ENCODE measurements around the gene KCNJ10. TPM values are rescaled to one million over a fixed set of nuclear protein-coding genes. Genes with fewer than 3 reads are reported as not detected.
A peak's percentile ranks its signal among the peaks of the same experiment; 100 is the strongest.

The KCNJ10 gene
- total and polyA plus RNA-seq, 4 experiments from 2014 or later, result 0.08 TPM; not detected in 3

DNA sequence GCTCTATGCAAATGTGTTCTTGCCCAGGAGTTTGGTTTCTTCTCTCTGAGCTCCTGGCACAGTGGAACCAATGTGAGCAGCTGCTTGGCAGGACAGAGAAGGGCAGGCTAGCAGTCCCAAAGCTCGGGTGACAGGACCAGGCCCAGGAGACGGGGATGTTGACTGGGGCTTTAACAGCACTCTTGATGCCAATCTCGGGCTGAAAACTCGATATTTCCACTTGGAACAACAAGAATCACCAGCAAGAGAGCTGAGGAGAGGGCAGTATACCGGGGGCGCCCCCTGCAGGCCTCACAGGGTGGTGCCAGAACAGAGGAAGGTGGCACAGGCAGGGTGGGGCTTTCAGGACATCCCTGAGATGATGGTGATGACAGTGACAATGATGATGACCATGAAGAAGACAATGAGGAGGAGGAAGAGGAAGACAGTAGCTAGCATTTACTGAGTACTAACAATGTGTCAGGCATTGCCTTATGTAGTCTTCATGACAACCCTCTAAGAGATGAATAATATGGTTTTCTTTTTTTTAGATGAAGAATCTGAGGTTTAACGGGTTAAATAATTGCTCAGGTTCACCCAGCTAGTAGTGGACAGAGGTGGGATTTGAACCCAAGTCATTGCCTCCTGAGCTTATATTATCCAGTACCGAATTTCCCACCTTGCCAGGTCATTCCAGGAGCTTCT, 8.7 kb upstream of the KCNJ10 start:
- H3K4me1 Mint-ChIP-seq, result peaks cover 0 to 12% (median 4%) of the 10 kb centered on the region in 4 donors
- H3K4me1 ChIP-seq (ENCODE audit: insufficient read depth, low read length), result no peaks in the 10 kb centered on the region
- POLR2A ChIA-PET (ENCODE audit: partially characterized antibody), result interaction anchor here (1.0 to 1.5 kb wide), 2 partner anchors 11 to 19 kb away, joined by 4 to 7 read pairs; partner anchors contain the start of gene IGSF8
- H3K4me3 Mint-ChIP-seq, result no peak overlapping the region
- no peaks in the 10 kb centered on the region for H3K9me3 Mint-ChIP-seq
- H3K36me3 Mint-ChIP-seq, result no peaks in the 10 kb centered on the region
- H3K36me3 ChIP-seq (ENCODE audit: insufficient read depth, low read length), result no peaks in the 10 kb centered on the region
- no peak overlapping the region for H3K27ac Mint-ChIP-seq
- H3K27me3 ChIP-seq (ENCODE audit: insufficient read depth, low read length), result peaks cover 38% of the 10 kb centered on the region
- no peaks in the 10 kb centered on the region for H3K9me3 ChIP-seq (ENCODE audit: control insufficient read depth in 1 of 2, low read length in 2 of 2)
- no peak overlapping the region for H3K4me3 ChIP-seq (ENCODE audit: low read length in 2 of 2)
- intact Hi-C loops (cut with micrococcal nuclease), result no loop called here
- peak; percentile 45 to 57 (median 54) for DNase-seq
- no peak overlapping the region for H3K27ac ChIP-seq (ENCODE audit: low read depth, low read length)
- CTCF ChIA-PET (ENCODE audit: partially characterized antibody), result interaction anchor here (0.6 to 11.9 kb wide), 23 partner anchors 9 to 1366 kb away, joined by 3 to 141 read pairs (median 5); partner anchors contain the start of genes IGSF8, KCNJ10 and PIGM
- peaks cover 51 to 60% of the 10 kb centered on the region in 2 donors for H3K27me3 Mint-ChIP-seq

DNA sequence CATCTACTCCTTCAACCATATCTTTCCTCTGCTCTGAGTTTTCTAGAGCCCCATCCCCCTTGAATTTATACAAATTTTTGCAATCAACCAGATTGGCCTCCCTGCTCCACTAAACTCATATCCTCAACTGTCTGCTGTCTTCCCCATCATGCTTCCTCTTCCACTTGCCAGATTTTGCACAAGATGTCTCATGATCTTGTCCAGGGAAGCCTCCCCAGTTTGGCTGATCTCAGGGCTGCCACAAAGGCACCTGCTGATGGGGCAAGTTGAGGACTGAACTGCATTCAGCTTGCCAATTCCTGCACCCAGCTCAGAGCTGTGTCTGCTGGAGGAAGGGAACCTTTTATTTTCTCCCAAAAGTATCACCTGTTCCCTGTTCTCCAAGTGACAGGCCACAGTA, 7.5 kb upstream of the KCNJ10 start:
- POLR2A ChIA-PET (ENCODE audit: partially characterized antibody), result no interaction called here
- peaks cover 0 to 3% (median under 1%) of the 10 kb centered on the region in 4 donors for H3K4me1 Mint-ChIP-seq
- Histone ChIP-seq H3K27ac (ENCODE audit: low read depth, low read length) (no peak overlapping the region), H3K27me3 (ENCODE audit: insufficient read depth, low read length) (peaks cover 35% of the 10 kb centered on the region), H3K9me3 (ENCODE audit: control insufficient read depth in 1 of 2, low read length in 2 of 2) (no peaks in the 10 kb centered on the region), H3K36me3 (ENCODE audit: insufficient read depth, low read length) (no peaks in the 10 kb centered on the region), H3K4me3 (ENCODE audit: low read length in 2 of 2) (no peak overlapping the region), H3K4me1 (ENCODE audit: insufficient read depth, low read length) (no peaks in the 10 kb centered on the region)
- DNase-seq, result no peak
- H3K9me3 Mint-ChIP-seq, result no peaks in the 10 kb centered on the region
- H3K27me3 Mint-ChIP-seq, result peaks cover 52 to 61% of the 10 kb centered on the region in 2 donors
- intact Hi-C loops (cut with micrococcal nuclease), result no loop called here
- no peaks in the 10 kb centered on the region for H3K36me3 Mint-ChIP-seq
- no peak overlapping the region for H3K4me3 Mint-ChIP-seq
- CTCF ChIA-PET (ENCODE audit: partially characterized antibody), result interaction anchor here (0.7 to 11.9 kb wide), 13 partner anchors 7 to 145 kb away, joined by 3 to 141 read pairs (median 8); partner anchors contain the start of genes IGSF8 and KCNJ10
- H3K27ac Mint-ChIP-seq, result no peak overlapping the region

DNA sequence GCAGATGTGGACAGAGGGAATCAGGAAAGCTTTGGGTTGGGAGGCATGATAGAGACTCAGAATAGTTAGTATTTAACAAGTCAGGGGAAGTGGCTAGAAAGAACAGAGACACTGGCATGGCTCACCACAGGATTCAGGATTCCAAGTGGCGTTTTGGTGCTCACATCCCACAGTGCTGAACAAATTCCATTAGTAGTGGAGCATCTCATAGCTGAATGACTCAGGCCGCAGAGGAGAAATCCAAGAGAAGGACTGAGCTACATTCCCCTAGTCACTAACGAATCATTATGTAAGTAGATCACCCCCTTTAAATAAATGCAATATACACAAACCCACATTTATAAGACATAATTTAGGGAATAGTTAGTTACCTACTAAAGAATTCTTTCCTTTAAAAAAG, 6.3 kb upstream of the KCNJ10 start:
- H3K27me3 ChIP-seq (ENCODE audit: insufficient read depth, low read length), result peaks cover 32% of the 10 kb centered on the region
- H3K27ac Mint-ChIP-seq, result peak overlapping the region in 1 of 7 donors; percentile 45
- H3K27me3 Mint-ChIP-seq, result peaks cover 53 to 60% of the 10 kb centered on the region in 2 donors
- H3K4me3 ChIP-seq (ENCODE audit: low read length in 2 of 2), result no peak overlapping the region
- H3K9me3 ChIP-seq (ENCODE audit: control insufficient read depth in 1 of 2, low read length in 2 of 2), result no peaks in the 10 kb centered on the region
- H3K4me1 Mint-ChIP-seq, result peaks cover 0 to 2% (median 0%) of the 10 kb centered on the region in 4 donors
- intact Hi-C loops (cut with micrococcal nuclease), result no loop called here
- no peak overlapping the region for H3K4me3 Mint-ChIP-seq
- ChIA-PET CTCF (ENCODE audit: partially characterized antibody) (interaction anchor here (4.2 to 11.9 kb wide), 2 partner anchors 11 to 30 kb away, joined by 30 to 141 read pairs; no protein-coding TSS in a partner anchor), POLR2A (ENCODE audit: partially characterized antibody) (no interaction called here)
- H3K4me1 ChIP-seq (ENCODE audit: insufficient read depth, low read length), result peaks cover under 1% of the 10 kb centered on the region
- peaks cover 0 to 6% of the 10 kb centered on the region in 2 donors for H3K36me3 Mint-ChIP-seq
- no peak for DNase-seq
- no peak overlapping the region for H3K27ac ChIP-seq (ENCODE audit: low read depth, low read length)
- peaks cover 0 to 1% (median 0%) of the 10 kb centered on the region in 8 donors for H3K9me3 Mint-ChIP-seq
- no peaks in the 10 kb centered on the region for H3K36me3 ChIP-seq (ENCODE audit: insufficient read depth, low read length)

DNA sequence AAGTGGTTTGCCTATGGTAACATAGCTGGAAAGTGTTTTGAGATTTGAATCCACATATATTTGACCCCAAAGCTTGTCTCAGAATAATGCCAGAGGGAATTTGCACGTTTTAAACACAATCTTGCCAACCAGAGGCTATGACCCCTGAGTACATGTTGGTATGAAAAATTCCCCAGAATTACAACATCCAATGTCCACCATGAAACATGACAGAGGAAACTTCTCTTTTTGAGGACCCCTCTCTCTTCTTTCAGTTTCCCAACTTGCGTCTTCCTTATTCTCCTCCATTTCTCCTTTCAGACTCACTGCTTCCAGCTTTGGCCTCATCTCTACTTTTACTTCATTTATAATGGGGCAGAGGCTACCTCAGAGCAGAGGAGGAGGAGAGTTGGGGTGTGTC, 5.9 kb upstream of the KCNJ10 start:
- ChIA-PET POLR2A (ENCODE audit: partially characterized antibody) (no interaction called here), CTCF (ENCODE audit: partially characterized antibody) (interaction anchor here (4.2 to 11.9 kb wide), 2 partner anchors 12 to 29 kb away, joined by 30 to 141 read pairs; no protein-coding TSS in a partner anchor)
- Histone ChIP-seq H3K4me3 (ENCODE audit: low read length in 2 of 2) (no peak overlapping the region), H3K9me3 (ENCODE audit: control insufficient read depth in 1 of 2, low read length in 2 of 2) (no peaks in the 10 kb centered on the region), H3K27me3 (ENCODE audit: insufficient read depth, low read length) (peaks cover 32% of the 10 kb centered on the region), H3K4me1 (ENCODE audit: insufficient read depth, low read length) (peaks cover 5% of the 10 kb centered on the region), H3K27ac (ENCODE audit: low read depth, low read length) (no peak overlapping the region), H3K36me3 (ENCODE audit: insufficient read depth, low read length) (no peaks in the 10 kb centered on the region)
- H3K4me3 Mint-ChIP-seq, result no peak overlapping the region
- DNase-seq, result no peak
- H3K4me1 Mint-ChIP-seq, result peaks cover 0 to 2% (median under 1%) of the 10 kb centered on the region in 4 donors
- H3K27me3 Mint-ChIP-seq, result peaks cover 51 to 57% of the 10 kb centered on the region in 2 donors
- intact Hi-C loops (cut with micrococcal nuclease), result no loop called here
- H3K9me3 Mint-ChIP-seq, result peaks cover 0 to 2% (median 0%) of the 10 kb centered on the region in 8 donors
- peak overlapping the region in 1 of 7 donors; percentile 45 for H3K27ac Mint-ChIP-seq
- peaks cover 0 to 6% of the 10 kb centered on the region in 2 donors for H3K36me3 Mint-ChIP-seq

DNA sequence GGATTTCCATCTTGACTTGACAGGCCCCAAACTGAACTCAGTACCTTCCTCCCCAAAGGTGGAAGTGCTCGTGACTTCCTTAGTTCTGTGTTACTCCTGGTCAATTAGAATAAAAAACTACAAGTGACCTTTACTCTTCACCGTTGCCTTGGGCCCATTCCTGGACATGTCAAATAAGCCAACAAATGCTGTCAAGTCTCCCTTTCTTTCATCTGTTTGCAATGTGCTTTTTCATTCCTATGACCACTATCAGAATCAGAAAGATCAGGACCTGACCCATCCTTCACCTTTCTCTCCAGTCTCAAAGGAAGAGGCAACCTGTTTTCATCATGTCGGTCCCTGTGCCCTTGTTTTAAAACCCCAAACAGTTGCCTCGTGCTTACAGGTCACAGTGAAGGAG, 4.9 kb upstream of the KCNJ10 start:
- Histone ChIP-seq H3K4me1 (ENCODE audit: insufficient read depth, low read length) (peaks cover 11% of the 10 kb centered on the region), H3K4me3 (ENCODE audit: low read length in 2 of 2) (no peak overlapping the region), H3K36me3 (ENCODE audit: insufficient read depth, low read length) (no peaks in the 10 kb centered on the region), H3K9me3 (ENCODE audit: control insufficient read depth in 1 of 2, low read length in 2 of 2) (no peaks in the 10 kb centered on the region), H3K27me3 (ENCODE audit: insufficient read depth, low read length) (peaks cover 24% of the 10 kb centered on the region), H3K27ac (ENCODE audit: low read depth, low read length) (no peak overlapping the region)
- Mint-ChIP-seq H3K27me3 (peaks cover 47 to 53% of the 10 kb centered on the region in 2 donors), H3K9me3 (peaks cover 0 to 2% (median 0%) of the 10 kb centered on the region in 8 donors), H3K27ac (no peak overlapping the region), H3K4me3 (no peak overlapping the region), H3K36me3 (peaks cover 0 to 6% of the 10 kb centered on the region in 2 donors), H3K4me1 (peaks cover 6 to 8% (median 8%) of the 10 kb centered on the region in 4 donors)
- ChIA-PET CTCF (ENCODE audit: partially characterized antibody) (interaction anchor here (1.6 to 4.1 kb wide), 2 partner anchors 11 to 29 kb away, joined by 8 to 13 read pairs; no protein-coding TSS in a partner anchor), POLR2A (ENCODE audit: partially characterized antibody) (no interaction called here)
- no peak for DNase-seq
- intact Hi-C loops (cut with micrococcal nuclease), result no loop called here

DNA sequence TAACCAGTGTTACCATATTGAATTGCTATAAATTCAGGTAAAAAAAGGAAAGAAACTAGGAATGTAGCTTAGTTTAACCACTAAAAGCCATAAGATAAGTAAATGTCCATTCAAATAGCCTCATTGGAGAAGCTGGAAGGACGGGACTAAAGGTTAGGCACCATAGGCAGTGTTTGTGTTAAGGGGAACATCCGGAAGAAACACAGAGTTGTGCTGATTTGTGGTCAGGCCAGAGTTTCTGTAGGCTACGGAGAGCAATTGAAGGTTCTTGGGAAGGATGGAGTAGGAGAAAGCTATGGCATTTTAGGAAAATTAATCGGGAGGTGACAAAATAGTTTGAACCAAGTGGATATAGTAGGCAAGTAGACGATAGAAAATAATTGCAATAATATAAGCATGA, 1.3 kb upstream of the KCNJ10 start:
- Mint-ChIP-seq H3K4me1 (peaks cover 6 to 12% (median 9%) of the 10 kb centered on the region in 4 donors), H3K36me3 (peaks cover 0 to 6% of the 10 kb centered on the region in 2 donors), H3K4me3 (peak overlapping the region in 1 of 8 donors; percentile 8), H3K9me3 (peaks cover 0 to 2% (median 0%) of the 10 kb centered on the region in 8 donors), H3K27me3 (peaks cover 28 to 50% of the 10 kb centered on the region in 2 donors), H3K27ac (peak overlapping the region in 1 of 7 donors; percentile 72)
- no peaks in the 10 kb centered on the region for H3K36me3 ChIP-seq (ENCODE audit: insufficient read depth, low read length)
- peaks cover 20% of the 10 kb centered on the region for H3K27me3 ChIP-seq (ENCODE audit: insufficient read depth, low read length)
- CTCF ChIA-PET (ENCODE audit: partially characterized antibody), result interaction anchor here (1.2 to 4.1 kb wide), 4 partner anchors 11 to 64 kb away, joined by 3 to 18 read pairs (median 8); partner anchors contain the start of gene KCNJ9
- no peak overlapping the region for H3K27ac ChIP-seq (ENCODE audit: low read depth, low read length)
- peaks cover 15% of the 10 kb centered on the region for H3K4me1 ChIP-seq (ENCODE audit: insufficient read depth, low read length)
- no peak for DNase-seq
- intact Hi-C loops (cut with micrococcal nuclease), result no loop called here
- POLR2A ChIA-PET (ENCODE audit: partially characterized antibody), result interaction anchor here (1.3 kb wide), 1 partner anchor 27 kb away, joined by 4 read pairs; the partner anchor contains the start of gene IGSF8
- H3K9me3 ChIP-seq (ENCODE audit: control insufficient read depth in 1 of 2, low read length in 2 of 2), result no peaks in the 10 kb centered on the region
- H3K4me3 ChIP-seq (ENCODE audit: low read length in 2 of 2), result no peak overlapping the region

All from CD4-positive, alpha-beta memory T cell (primary cell).